Activated naive CD8-positive, alpha-beta T cell treated with anti-CD3 and anti-CD28 coated beads, Interleukin-2, amount 50 U/mL, for 16 hours (primary cell): ENCODE measurements around the gene TMEM43.

Experiments used
- DNase-seq: peaks from one replicate; pipeline ENCODE4 v3.0.0-alpha.2; 2020; ENCODE audit warnings: low read depth, low spot score

TMEM43 gene

GRCh38 chr3:14121859-14122258, 3.0 kb upstream of the TMEM43 start:
- no peak for DNase-seq

- DNase-seq = no peak
Observed at GRCh38 chr3:14122301-14122700, 2.6 kb upstream of the TMEM43 start.

GRCh38 chr3:14123308-14124222, 1.3 kb upstream of the TMEM43 start:
- DNase-seq = no peak

- DNase-seq = peak; percentile 45
Observed at GRCh38 chr3:14124223-14124614, 633 bp upstream of the TMEM43 start.

GRCh38 chr3:14125193-14126016, 553 bp downstream of the TMEM43 start:
- no peak for DNase-seq

- no peak for DNase-seq
Observed at GRCh38 chr3:14126017-14126886, 1.4 kb downstream of the TMEM43 start.

GRCh38 chr3:14126887-14127505, 2.1 kb downstream of the TMEM43 start:
- DNase-seq = no peak

- no peak for DNase-seq
Observed at GRCh38 chr3:14127516-14128161, 2.8 kb downstream of the TMEM43 start.

- no peak for DNase-seq
Observed at GRCh38 chr3:14128724-14129123, 3.9 kb downstream of the TMEM43 start.

- no peak for DNase-seq
Observed at GRCh38 chr3:14129296-14129695, 4.4 kb downstream of the TMEM43 start.

- no peak for DNase-seq
Observed at GRCh38 chr3:14130230-14130629, 5.4 kb downstream of the TMEM43 start.

GRCh38 chr3:14130707-14131106, 5.9 kb downstream of the TMEM43 start:
- DNase-seq = no peak

- no peak for DNase-seq
Observed at GRCh38 chr3:14131134-14131533, 6.3 kb downstream of the TMEM43 start.

- no peak for DNase-seq
Observed at GRCh38 chr3:14132120-14132519, 7.3 kb downstream of the TMEM43 start.

- no peak for DNase-seq
Observed at GRCh38 chr3:14132689-14133088, 7.8 kb downstream of the TMEM43 start.

GRCh38 chr3:14133188-14133800, 8.4 kb downstream of the TMEM43 start:
- DNase-seq = no peak

- DNase-seq = no peak
Observed at GRCh38 chr3:14133876-14134275, 9.0 kb downstream of the TMEM43 start.

GRCh38 chr3:14134291-14134690, 9.4 kb downstream of the TMEM43 start:
- no peak for DNase-seq

GRCh38 chr3:14135581-14135980, 10.7 kb downstream of the TMEM43 start:
- DNase-seq = no peak

GRCh38 chr3:14137004-14137403, 12.2 kb downstream of the TMEM43 start:
- no peak for DNase-seq
